Hematopoietic multipotent progenitor cell (in vitro differentiated cells): ENCODE measurements around the gene MTERF2. TPM values are rescaled to one million over a fixed set of nuclear protein-coding genes. Genes with fewer than 3 reads are reported as not detected.
"Not testable (repeated sequence)": the region's sequence is repeated elsewhere in the genome, so short reads cannot be mapped to it uniquely, and the experiment has no call there.

ENCODE experiments used
- DNase-seq, 3 donors: peaks; one replicate each; pipeline ENCODE4 v3.0.0-alpha.2; 2011 to 2015; ENCODE audit warnings: low read depth in 2 of 3, low spot score in 2 of 3
- total RNA-seq: library from RNA; depleted of rRNA; stranded (reverse); fragments of >200 nt; gene quantifications from one replicate; pipeline ENCODE4 v1.2.3, GENCODE V29; 2012

MTERF2 gene
- total RNA-seq, 1 donor: 2.2 TPM

DNA sequence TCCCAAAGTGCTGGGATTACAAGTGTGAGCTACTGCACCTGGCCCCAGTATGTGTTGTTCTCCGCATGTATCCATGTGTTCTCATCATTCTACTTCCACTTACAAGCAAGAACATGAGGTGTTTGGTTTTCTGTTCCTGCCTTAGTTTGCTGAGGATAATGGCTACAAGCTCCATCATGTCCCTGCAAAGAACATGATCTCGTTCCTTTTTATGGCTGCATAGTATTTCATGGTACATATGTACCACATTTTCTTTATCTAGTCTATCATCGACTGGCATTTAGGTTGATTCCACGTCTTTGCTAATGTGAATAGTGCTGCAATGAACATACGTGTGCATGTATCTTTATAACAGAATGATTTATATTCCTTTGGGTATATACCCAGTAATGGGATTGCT lies 9.2 kb upstream of the MTERF2 start:
- DNase-seq: not testable (repeated sequence)

DNA sequence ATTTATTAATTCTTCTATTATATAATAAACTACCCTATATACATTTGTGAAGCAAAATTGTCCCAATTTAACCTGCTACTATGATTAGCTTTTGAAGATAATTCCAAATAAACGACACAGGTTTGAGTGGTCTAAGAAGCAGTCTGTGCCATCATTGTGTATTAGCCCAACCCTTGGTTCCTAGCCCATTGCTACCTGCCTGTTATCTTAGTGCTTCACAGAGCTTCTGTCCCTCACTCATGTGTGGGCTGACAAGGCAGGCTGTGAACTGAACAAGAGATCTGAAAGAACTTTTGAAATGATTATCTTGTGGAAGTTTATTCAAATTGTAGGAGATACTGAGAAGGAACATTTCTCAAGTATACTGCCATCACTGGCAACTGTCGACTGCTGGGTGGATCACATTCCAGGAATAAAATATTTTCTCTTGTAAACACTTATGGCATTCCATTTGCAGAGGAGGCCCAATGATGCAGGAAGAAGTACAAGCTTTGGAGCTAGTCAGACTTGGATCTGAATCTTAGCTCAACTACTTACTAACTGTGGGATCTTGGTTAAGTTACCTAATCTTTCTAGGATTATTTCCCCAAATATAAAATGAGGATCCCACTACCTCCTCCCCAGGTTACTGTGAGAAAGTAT lies 7.8 kb upstream of the MTERF2 start:
- DNase-seq: no peak

DNA sequence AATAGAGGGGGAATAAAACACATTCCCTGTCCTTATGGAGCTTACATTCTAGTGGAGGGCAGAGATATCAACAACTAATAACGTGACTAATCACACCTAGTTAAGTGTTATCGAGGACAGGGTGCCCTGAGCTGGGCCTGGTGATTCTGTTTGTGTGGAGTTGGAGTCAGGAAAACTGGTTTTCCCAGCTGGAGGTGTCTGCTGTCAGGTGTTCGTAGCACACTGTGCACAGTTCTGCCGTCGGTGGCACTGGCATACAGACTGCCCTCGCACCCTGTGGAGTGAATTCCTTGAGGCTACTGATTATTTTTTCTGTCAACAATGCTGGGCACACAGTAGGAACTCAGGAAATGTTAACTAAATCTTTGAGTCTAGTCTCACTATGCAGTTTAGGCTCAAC lies 900 bp upstream of the MTERF2 start:
- DNase-seq: no peak

DNA sequence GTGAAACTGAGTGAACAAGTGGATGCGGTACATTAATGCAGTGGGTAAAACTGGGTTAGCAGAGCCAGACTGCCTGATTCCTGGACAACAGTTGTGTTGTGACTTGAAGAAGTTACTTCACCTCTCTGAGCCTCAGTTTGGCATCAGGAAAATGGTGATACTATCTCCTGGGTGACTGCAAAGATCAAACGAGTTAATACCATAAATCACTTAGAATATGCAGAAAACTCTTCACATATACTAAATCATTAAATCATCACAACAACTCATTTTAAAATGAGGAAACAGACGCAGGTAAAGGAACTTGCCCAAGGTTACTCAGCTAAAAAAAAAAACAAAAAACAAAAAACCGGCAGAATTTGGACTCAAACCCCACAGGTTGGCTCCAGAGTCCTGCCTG lies 811 bp downstream of the MTERF2 start:
- no peak for DNase-seq

DNA sequence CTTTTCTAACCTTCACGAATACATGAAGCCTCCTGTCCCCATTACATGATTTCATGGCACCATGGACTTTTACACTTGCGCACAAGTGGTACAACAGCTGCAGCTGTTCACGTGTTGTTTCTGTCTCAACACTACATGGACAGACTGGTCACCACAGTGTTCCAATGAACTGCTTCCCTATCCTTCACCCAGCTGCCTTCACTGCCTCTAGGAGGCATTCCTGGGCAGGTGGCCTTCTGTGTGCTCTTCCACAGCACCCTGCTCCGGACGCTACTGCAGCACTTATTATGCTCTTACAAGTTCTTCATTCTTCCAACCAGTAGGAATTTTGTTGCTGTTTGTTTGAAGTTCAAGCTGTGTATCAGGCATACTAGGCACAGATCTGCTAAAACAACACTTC lies 1.5 kb downstream of the MTERF2 start:
- DNase-seq: no peak

DNA sequence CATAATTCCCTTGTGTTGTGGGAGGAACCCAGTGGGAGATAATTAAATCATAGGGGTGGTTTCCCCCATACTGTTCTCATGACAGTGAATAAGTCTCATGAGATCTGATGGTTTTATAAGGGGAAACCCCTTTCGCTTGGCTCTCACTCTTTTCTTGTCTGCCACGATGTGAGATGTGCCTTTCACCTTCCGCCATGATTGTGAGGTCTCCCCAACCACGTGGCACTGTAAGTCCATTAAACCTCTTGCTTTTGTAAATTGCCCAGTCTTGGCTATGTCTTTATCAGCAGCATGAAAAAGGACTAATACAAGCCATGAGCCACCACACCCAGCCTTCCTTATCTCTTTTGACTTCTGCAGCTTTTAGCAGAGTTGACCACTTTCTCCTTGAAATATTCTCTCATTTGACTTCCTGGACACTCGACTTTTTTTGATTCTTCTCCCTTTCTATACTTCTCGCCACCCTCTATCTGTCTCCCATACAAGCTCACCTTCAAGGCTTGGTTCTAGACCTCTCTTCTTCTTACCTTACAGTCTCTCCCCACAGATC lies 2.3 kb downstream of the MTERF2 start:
- no peak for DNase-seq

DNA sequence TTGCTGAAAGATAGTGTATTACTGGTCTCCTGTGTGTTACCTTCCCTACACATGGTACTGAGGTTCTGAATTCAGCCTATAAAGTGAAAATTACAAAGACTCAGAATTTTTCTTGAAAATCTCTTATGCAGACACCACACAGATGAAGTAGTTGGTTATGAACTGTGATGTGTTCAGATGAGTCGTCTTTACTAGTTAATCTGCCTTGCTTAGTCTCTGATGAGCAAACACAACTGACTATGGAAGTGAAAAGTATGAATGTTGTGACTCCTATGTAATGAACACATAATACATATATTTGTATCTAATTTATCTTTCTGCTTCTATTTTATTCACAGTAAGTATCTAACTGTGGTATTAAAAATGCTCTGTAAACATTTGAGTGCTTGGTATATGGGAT lies 4.7 kb downstream of the MTERF2 start:
- no peak for DNase-seq

DNA sequence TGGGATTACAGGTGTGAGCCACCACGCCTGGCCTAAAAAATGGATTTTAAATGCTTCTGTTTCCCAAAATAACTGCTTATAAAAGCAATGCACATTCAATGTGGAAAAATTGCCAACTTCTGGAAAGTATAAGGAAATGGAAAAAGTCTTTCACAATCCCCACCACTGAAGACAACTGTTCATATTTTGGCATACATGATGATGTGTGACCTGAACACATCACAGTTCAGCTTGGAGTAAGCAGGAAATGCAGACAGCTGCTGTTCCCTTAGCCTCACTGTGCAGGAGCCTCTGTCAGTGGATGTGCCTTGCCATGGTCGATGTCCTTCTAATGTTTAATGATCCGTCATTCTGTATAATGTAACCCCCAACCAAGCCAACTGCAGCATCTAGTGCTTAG lies 5.2 kb downstream of the MTERF2 start:
- DNase-seq: no peak

DNA sequence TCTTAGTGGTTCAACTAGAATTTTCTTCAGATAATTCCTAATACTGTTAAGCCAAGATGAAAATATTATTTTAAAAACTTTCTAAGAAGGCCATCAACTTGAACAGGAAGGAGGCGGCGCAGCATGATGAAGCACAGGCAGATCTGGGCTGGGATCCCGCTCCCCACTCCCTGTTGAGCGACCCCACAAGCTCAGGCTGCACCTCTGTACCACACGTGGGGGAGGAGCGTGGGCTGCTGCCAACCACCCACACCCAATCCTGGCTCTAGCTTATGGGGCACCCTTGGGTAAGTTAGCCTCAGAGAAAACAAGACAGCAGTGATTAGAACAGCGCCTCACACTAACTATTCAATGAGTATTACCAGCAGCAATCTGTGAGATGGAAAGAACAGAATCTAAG lies 6.0 kb downstream of the MTERF2 start:
- DNase-seq: no peak

DNA sequence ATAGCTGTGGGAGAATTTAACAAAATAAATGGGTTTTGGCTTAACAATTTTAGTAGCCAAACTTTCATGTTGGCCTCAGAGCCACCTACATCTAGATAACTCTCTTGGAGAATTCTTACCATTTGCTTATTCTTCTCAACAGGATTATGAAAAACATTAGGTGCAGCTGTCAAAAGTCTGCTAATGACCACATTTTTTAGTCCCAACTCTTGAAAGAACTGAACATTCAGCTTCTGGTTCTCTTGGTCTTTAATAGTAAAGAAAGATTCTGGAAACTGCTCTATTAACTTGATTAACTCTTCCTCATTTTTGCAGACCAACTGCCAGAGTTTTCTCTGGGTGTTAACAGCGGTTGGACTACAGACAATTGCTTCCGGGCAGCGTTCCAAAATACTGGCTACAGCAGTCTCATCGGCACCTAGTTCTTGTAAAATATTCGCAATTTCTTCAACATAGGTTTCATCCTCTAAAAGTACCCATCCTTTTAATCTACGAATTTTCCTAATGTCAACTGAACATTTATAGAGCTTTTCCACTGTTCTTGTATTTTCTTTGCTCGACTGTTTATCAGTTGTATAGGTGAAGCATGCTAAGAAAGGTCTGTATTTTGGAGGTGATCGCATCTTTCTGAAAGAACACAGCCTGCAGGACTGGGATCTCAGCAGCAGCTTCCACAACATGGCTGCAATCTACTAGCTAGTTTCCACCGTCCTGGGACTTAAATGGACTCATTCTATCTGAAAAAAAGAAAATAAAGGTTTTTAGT lies 8.7 kb downstream of the MTERF2 start:
- no peak for DNase-seq

DNA sequence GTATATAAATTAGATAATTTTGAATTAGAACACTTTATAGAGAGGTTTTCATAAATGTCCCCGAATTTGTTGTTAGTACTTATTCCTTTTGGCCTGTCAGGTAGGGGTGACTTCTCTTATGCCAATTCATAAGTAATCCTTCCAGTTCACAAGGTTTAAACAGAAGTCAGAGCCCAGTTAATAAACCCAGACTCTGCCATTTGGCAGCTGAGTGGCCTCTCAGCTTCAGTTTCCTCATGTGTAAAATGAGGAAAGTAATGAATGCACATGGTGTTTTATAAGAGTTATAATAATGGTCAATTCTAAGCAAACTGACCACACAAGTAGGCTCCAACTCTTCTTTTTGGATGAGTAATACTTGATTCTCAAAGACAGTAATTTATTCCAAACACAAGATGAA lies 10.3 kb downstream of the MTERF2 start:
- DNase-seq: no peak

DNA sequence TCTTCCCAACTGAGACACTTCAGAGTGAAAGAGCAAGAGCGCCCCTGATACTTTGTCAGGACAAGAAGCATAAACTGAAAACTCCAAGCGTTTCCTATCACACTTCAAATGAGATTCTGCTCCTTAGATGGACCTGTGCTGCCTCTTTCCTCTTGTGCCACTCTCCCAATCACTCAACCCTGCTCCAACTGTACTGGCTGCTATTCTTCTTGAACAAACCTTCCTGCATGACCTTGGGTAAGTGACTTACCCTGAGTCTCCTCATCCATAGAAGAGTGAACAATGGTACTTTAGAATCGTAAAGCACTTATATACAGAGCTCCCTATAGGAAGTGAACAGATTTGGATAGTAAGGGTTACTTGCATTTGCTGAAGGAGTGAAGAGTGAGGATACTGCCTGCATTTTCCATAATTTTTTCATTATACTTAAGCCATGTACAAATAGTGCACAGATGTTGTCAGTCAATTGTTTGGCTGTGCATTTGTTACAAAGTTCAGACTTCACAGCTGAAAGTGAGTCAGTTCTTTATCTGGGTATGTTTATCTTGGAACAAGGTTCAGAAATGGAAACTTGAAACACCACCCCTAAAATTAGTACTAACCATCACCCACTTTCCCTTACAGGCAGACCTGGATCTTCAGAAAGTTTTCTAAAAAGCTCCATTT lies 10.8 kb downstream of the MTERF2 start:
- no peak for DNase-seq

DNA sequence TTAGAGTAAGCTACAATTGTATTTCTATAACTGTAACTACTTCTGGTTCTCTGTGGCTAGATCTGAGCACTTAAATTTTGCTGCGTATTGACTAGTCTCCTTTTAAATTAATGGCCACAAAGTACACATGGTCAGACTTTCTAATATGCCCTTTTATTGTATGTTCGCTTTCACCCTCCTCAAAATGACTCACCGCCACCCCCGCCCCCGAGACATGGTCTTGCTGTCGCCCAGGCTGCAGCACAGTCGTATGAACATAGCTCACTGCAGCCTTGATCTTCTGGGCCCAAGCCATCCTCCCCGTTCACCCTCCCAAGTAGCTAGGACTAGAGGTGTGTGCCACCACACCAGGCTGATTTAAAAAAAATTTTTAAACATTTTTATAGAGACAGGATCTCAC lies 11.8 kb downstream of the MTERF2 start:
- no peak for DNase-seq

DNA sequence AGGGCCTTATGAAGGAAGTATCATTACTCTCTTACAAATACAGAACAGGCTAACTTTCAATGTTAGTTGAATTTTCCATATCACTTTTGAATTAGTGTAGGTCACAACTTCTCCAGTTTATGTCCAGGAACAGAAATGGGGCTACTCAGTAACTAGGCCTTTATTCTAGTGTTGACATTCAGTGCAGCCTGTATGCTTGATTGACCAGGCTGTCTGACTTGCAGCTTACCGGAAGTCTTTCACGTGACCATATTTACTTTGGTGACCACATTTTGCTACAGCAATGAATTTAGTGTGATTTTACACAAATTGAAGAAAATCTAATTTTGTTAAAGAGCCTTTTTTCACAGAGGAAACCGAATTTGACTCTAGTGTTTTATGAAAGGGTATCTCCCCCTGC lies 12.4 kb downstream of the MTERF2 start:
- no peak for DNase-seq

DNA sequence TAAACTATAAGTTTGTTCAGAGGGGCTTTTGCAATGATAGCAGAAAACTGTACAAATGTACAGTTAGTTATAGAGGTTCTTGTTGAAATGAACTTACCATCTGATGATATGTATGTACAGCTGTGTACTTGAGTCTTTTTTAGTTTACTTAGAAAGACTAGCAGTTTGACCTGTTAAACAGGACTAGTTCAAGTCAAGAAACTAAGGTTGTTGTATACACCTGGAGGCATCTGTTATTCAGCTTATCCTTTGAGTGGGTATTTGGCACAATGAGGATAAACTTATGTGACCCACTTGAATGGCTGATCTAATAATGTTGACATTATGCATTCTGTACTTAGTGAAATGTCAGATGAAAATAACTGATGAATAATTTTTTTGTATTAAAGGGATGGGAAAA lies 13.4 kb downstream of the MTERF2 start:
- DNase-seq: no peak

DNA sequence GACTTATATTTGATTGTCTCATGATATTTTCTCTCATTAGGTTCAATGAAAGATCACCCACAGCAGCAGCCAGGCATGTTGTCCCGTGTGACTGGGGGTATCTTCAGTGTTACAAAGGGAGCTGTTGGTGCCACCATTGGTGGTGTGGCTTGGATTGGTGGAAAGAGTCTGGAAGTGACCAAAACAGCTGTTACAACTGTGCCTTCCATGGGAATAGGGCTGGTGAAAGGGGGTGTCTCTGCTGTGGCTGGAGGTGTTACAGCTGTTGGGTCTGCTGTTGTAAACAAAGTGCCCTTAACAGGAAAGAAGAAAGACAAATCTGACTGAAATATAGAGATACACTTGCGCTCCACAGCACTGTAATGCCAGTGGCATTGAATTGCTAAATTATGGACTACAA lies 15.9 kb downstream of the MTERF2 start:
- DNase-seq: no peak

DNA sequence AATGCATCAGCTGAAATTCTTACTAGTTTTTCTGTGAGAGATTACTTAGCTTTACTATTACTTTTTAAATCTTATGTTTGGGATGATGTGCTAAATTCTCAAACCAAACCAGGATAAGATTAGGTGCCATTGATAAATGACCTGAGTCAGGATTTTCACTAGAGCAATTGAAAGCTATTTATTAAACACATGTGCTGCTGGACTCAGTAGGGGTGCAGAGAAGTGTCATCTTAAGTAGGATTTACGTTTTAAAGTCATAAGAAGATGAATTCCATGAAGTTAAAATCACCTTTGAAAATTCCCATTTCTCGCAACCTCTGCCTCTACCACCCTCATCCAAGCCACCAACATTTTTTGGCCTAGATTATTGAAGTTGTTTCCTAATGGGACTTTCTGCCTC lies 22.4 kb downstream of the MTERF2 start:
- DNase-seq: no peak

DNA sequence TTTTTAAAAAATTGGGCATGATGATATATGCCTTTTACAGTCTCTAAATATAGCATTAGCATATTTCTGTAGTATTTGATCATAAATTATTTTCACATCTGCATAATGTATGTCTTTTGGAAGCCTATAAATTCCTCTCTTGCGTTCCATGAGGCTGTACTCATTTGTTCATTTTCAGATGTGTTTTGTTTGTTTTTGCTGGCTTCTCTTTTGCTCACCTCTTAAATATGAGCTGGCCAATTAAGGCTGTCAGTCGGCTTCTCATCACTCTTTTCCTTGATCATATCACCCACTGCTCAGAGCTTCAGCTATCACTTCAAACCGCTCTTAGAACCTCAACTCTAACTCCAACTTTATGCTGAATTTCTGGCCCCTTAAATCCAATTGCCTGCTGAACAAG lies 24.7 kb downstream of the MTERF2 start:
- DNase-seq: no peak

DNA sequence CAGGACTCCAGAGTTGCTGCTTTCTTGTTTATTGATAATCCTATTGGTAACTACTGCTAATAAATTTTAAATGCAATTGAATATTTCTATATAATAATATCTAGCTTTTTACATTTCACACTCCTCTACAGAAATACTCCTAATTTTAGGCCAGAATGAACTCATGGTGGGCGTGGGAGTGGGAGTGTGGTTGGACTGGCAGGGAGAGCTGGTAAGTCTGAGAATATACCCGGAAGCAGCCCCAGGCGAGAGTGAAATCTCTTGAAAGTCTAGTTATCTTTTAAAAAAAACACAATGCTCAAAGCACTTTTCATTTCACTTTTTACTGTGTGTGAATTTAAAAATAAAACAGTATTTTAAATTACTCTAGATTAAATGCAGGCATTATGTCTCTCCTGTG lies 26.5 kb downstream of the MTERF2 start:
- DNase-seq: no peak

DNA sequence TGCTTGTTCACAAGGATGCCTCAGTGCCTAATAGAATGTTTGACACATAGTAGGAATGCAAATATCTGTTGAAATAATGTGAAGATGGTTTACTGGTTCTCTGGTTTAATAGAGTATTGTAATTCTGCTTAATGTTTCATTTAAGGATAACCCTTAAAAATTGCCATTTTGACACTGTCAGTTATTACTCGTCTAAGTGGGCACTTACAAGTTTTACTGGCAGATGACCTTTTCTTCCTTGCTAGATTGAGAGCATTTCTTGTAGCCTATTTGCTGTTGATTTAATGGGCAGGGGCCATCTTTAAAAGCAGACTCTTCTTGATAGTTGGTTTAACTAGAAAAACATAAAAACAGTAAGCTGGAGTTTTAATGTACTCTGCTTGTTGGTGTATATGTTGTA lies 29.4 kb downstream of the MTERF2 start:
- peak in 1 of 3 donors; percentile 19 for DNase-seq

DNA sequence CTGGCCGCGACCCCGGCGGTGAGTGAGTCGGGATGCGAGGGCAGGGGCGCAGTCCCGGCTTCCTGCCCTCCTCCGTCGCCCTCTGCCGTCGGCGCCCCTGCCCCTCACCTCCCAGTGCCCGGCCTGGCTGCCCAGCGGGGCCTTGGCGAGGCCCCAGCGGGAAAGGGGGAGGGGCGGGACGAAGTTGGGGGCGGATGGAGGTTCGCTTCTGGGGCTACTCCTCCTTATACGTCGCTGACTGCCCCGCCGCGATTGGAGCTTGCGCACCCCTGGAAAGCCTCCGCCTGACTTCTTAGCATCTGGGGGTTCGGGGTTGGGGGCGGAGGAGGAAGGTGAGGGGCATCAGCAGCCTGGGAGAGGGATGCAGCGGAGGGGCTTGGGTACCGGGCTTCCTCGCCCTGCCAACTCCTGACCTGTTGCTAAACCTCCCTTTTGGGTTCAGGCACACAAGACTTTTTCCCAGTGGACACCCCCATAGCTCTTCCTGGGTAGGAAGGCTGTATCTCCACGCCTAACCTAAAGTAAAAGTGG lies 30.8 kb downstream of the MTERF2 start:
- peak in 2 of 3 donors; percentile 70 to 71 for DNase-seq
